IMR-90 (cell line): Measurements from ENCODE around the gene APOB.

ENCODE experiments used
- CEBPB ChIP-seq: IDR thresholded peaks from 2 replicates; pipeline ENCODE4 v1.6.1; 2012; ENCODE audit warnings: low read depth, low read length, improper control_type of control experiment
- CHD1 ChIP-seq: IDR thresholded peaks from 2 replicates; pipeline ENCODE4 v1.6.1; 2012; ENCODE audit warnings: low read depth, low read length, improper control_type of control experiment
- FOS ChIP-seq: fragments of 150-350 bp; IDR thresholded peaks from 2 replicates; pipeline ENCODE4 v1.6.1; 2016; ENCODE audit warnings: low read depth, low read length
- MAZ ChIP-seq: IDR thresholded peaks from 2 replicates; pipeline ENCODE4 v1.6.1; 2012; ENCODE audit warnings: low read depth, mild to moderate bottlenecking, low read length, improper control_type of control experiment, moderate library complexity, borderline replicate concordance
- MXI1 ChIP-seq: IDR thresholded peaks from 2 replicates; pipeline ENCODE4 v1.6.1; 2012; ENCODE audit warnings: low read depth, mild to moderate bottlenecking, low read length, moderate library complexity, borderline replicate concordance
- NFE2L2 ChIP-seq: fragments of 150-350 bp; IDR thresholded peaks from 2 replicates; pipeline ENCODE4 v1.6.1; 2016; ENCODE audit warnings: low read depth, mild to moderate bottlenecking, low read length
- POLR2A ChIP-seq: IDR thresholded peaks from 2 replicates; pipeline ENCODE4 v1.6.1; 2012; ENCODE audit warnings: mild to moderate bottlenecking, low read depth, low read length
- RAD21 ChIP-seq: IDR thresholded peaks from 2 replicates; pipeline ENCODE4 v1.6.1; 2012; ENCODE audit warnings: low read length, improper control_type of control experiment
- RFX5 ChIP-seq: IDR thresholded peaks from 2 replicates; pipeline ENCODE4 v1.8.0; 2012; ENCODE audit warnings: low read depth, mild to moderate bottlenecking, low read length, moderate library complexity
- SMC3 ChIP-seq: fragments of 150-350 bp; IDR thresholded peaks from 2 replicates; pipeline ENCODE4 v1.6.1; 2016; ENCODE audit warnings: low read depth, mild to moderate bottlenecking, antibody characterized with exemption, low read length, moderate library complexity
- USF2 ChIP-seq: fragments of 150-350 bp; IDR thresholded peaks from 2 replicates; pipeline ENCODE4 v1.6.1; 2017; ENCODE audit warnings: mild to moderate bottlenecking, antibody characterized with exemption, low read length, low read depth
- TF ChIP-seq, protein P1 (sequence below): conservative IDR thresholded peaks from 2 replicates; pipeline ENCODE4 v1.5.1; 2012; ENCODE audit warnings: mild to moderate bottlenecking, low read depth, low read length, improper control_type of control experiment
- TF ChIP-seq, protein P2 (sequence below): fragments of 150-350 bp; IDR thresholded peaks from 2 replicates; pipeline ENCODE4 v1.6.1; 2016; ENCODE audit warnings: low read depth, mild to moderate bottlenecking, low read length, moderate library complexity, borderline replicate concordance

- no peak for TF ChIP-seq POLR2A
- TF ChIP-seq, protein P1, sequence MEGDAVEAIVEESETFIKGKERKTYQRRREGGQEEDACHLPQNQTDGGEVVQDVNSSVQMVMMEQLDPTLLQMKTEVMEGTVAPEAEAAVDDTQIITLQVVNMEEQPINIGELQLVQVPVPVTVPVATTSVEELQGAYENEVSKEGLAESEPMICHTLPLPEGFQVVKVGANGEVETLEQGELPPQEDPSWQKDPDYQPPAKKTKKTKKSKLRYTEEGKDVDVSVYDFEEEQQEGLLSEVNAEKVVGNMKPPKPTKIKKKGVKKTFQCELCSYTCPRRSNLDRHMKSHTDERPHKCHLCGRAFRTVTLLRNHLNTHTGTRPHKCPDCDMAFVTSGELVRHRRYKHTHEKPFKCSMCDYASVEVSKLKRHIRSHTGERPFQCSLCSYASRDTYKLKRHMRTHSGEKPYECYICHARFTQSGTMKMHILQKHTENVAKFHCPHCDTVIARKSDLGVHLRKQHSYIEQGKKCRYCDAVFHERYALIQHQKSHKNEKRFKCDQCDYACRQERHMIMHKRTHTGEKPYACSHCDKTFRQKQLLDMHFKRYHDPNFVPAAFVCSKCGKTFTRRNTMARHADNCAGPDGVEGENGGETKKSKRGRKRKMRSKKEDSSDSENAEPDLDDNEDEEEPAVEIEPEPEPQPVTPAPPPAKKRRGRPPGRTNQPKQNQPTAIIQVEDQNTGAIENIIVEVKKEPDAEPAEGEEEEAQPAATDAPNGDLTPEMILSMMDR = no peak
- no peak for TF ChIP-seq RAD21
- no peak for TF ChIP-seq CHD1
- TF ChIP-seq CEBPB = no peak
- TF ChIP-seq SMC3 = no peak
- TF ChIP-seq RFX5 = no peak
- TF ChIP-seq FOS = no peak
- no peak for TF ChIP-seq MXI1
- no peak for TF ChIP-seq MAZ
- TF ChIP-seq NFE2L2 = no peak
- TF ChIP-seq USF2 = no peak
- TF ChIP-seq, protein P2, sequence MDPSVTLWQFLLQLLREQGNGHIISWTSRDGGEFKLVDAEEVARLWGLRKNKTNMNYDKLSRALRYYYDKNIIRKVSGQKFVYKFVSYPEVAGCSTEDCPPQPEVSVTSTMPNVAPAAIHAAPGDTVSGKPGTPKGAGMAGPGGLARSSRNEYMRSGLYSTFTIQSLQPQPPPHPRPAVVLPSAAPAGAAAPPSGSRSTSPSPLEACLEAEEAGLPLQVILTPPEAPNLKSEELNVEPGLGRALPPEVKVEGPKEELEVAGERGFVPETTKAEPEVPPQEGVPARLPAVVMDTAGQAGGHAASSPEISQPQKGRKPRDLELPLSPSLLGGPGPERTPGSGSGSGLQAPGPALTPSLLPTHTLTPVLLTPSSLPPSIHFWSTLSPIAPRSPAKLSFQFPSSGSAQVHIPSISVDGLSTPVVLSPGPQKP = no peak
Observed at GRCh38 chr2:21005700-21006422, 38.0 kb downstream of the APOB start.
